Transverse colon (tissue), 4 donors: ENCODE data around the gene CHCHD3.
"Not testable (repeated sequence)": the region's sequence is repeated elsewhere in the genome, so short reads cannot be mapped to it uniquely, and the experiment has no call there.

Experiments used
- EP300 ChIP-seq: sonication (generic); formaldehyde crosslinking; IDR thresholded peaks from one replicate; pipeline ENCODE4 v1.6.1; 2017; ENCODE audit warnings: antibody characterized with exemption, low read depth
- POLR2A ChIP-seq: fragments of 450-650 bp; IDR thresholded peaks from one replicate; pipeline ENCODE4 v1.6.1; 2016; ENCODE audit warnings: antibody characterized with exemption, mild to moderate bottlenecking, moderate library complexity
- POLR2AphosphoS5 ChIP-seq, 3 donors: sonication (generic); formaldehyde crosslinking; IDR thresholded peaks; one replicate each; pipeline ENCODE4 v1.6.1; 2016; ENCODE audit warnings: antibody characterized with exemption in 3 of 3
- TF ChIP-seq, protein P1 (sequence below), 5 experiments: fragments of 200-600 bp in 3 of 5; fragments of 450-650 bp in 2 of 5; sonication (generic) in 3 of 5; IDR thresholded peaks; 1 replicate in 2 of 5; 2 replicates in 3 of 5; pipeline ENCODE4 v1.5.1; 2016 to 2017; ENCODE audit warnings: antibody characterized with exemption in 5 of 5, inconsistent platforms in 3 of 5, mild to moderate bottlenecking in 2 of 5, moderate library complexity in 1 of 5

DNA sequence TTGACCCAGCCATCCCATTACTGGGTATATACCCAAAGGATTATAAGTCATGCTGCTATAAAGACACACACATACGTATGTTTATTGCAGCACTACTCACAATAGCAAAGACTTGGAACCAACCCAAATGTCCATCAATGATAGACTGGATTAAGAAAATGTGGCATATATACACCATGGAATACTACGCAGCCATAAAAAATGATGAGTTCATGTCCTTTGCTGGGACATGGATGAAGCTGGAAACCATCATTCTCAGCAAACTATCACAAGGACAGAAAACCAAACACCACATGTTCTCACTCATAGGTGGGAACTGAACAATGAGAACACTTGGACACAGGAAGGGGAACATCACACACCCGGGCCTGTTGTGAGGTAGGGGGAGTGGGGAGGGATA is 179.6 kb downstream of the CHCHD3 start:
- TF ChIP-seq, protein P1, sequence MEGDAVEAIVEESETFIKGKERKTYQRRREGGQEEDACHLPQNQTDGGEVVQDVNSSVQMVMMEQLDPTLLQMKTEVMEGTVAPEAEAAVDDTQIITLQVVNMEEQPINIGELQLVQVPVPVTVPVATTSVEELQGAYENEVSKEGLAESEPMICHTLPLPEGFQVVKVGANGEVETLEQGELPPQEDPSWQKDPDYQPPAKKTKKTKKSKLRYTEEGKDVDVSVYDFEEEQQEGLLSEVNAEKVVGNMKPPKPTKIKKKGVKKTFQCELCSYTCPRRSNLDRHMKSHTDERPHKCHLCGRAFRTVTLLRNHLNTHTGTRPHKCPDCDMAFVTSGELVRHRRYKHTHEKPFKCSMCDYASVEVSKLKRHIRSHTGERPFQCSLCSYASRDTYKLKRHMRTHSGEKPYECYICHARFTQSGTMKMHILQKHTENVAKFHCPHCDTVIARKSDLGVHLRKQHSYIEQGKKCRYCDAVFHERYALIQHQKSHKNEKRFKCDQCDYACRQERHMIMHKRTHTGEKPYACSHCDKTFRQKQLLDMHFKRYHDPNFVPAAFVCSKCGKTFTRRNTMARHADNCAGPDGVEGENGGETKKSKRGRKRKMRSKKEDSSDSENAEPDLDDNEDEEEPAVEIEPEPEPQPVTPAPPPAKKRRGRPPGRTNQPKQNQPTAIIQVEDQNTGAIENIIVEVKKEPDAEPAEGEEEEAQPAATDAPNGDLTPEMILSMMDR (IDR thresholded peaks at IDR 0.05) = not testable (repeated sequence)
- not testable (repeated sequence) for TF ChIP-seq POLR2A; POLR2AphosphoS5 (IDR thresholded peaks at IDR 0.05); EP300
